22Rv1 (cell line): ENCODE results near the gene CRK.

Source experiments
- ZFX ChIP-seq: fragments of 450-650 bp; IDR thresholded peaks from 2 replicates; pipeline ENCODE4 v1.6.1; 2017; ENCODE audit warnings: antibody characterized with exemption, borderline replicate concordance
- TF ChIP-seq, protein P1 (sequence below): fragments of 450-650 bp; IDR thresholded peaks from 2 replicates; pipeline ENCODE4 v1.5.1; 2017; ENCODE audit warnings: mild to moderate bottlenecking

GRCh38 chr17:1452836-1453235, 3.2 kb downstream of the CRK start:
- TF ChIP-seq, protein P1, sequence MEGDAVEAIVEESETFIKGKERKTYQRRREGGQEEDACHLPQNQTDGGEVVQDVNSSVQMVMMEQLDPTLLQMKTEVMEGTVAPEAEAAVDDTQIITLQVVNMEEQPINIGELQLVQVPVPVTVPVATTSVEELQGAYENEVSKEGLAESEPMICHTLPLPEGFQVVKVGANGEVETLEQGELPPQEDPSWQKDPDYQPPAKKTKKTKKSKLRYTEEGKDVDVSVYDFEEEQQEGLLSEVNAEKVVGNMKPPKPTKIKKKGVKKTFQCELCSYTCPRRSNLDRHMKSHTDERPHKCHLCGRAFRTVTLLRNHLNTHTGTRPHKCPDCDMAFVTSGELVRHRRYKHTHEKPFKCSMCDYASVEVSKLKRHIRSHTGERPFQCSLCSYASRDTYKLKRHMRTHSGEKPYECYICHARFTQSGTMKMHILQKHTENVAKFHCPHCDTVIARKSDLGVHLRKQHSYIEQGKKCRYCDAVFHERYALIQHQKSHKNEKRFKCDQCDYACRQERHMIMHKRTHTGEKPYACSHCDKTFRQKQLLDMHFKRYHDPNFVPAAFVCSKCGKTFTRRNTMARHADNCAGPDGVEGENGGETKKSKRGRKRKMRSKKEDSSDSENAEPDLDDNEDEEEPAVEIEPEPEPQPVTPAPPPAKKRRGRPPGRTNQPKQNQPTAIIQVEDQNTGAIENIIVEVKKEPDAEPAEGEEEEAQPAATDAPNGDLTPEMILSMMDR: no peak
- TF ChIP-seq ZFX: no peak
